ENCODE results near the gene CCDC80.
A peak's percentile ranks its signal among the peaks of the same experiment; 100 is the strongest.

The CCDC80 gene

DNA sequence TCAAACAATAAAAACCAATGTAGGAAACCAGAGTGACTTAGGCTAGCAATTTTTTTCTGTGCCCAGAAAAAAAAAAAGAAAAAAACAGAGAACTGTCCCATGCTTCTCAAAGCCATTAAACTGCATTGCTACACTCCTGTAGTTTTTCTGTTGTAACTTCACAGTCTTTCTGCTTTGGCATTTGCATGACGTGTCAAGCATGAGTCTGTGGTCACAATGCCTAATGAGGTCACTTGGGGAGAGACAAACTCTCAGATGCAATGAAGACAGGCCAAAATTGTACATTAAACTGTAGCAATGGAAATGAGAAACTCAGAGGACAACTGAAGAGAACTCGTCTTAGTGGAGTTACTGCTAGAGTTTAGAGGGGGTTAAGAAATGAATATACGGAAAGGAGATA lies 30.8 kb downstream of the CCDC80 start:
- TF ChIP-seq, protein P1, sequence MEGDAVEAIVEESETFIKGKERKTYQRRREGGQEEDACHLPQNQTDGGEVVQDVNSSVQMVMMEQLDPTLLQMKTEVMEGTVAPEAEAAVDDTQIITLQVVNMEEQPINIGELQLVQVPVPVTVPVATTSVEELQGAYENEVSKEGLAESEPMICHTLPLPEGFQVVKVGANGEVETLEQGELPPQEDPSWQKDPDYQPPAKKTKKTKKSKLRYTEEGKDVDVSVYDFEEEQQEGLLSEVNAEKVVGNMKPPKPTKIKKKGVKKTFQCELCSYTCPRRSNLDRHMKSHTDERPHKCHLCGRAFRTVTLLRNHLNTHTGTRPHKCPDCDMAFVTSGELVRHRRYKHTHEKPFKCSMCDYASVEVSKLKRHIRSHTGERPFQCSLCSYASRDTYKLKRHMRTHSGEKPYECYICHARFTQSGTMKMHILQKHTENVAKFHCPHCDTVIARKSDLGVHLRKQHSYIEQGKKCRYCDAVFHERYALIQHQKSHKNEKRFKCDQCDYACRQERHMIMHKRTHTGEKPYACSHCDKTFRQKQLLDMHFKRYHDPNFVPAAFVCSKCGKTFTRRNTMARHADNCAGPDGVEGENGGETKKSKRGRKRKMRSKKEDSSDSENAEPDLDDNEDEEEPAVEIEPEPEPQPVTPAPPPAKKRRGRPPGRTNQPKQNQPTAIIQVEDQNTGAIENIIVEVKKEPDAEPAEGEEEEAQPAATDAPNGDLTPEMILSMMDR (IDR thresholded peaks at IDR 0.05; ENCODE audit: low read depth, low read length, missing control alignments) = no peak
- DNase-seq (ENCODE audit: low read depth) = no peak
- no peak overlapping the region for H3K4me3 ChIP-seq (ENCODE audit: low read depth, low read length)

DNA sequence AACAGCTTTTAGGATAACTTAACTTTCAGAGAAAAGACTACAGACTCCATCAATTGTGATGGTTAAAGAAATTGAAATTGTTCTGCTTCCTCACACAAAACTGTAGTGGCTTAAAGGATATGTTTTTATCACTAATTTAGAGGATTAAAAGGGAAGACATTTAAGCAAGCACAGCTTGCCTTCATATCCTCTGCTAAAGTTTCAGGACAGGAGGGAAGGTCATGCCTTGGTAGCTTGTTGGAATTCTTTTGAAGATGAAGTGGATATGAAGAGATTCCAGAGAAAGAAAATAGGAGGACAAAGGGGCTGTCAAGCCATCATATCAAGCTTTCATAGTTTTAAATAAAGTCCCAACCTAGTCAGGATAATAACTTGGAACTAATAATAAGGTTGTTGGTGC lies 33.1 kb downstream of the CCDC80 start:
- no peak overlapping the region for H3K4me3 ChIP-seq (ENCODE audit: low read depth, low read length)
- no peak for DNase-seq (ENCODE audit: low read depth)
- TF ChIP-seq, protein P1 (IDR thresholded peaks at IDR 0.05; ENCODE audit: low read depth, low read length, missing control alignments) = no peak

DNA sequence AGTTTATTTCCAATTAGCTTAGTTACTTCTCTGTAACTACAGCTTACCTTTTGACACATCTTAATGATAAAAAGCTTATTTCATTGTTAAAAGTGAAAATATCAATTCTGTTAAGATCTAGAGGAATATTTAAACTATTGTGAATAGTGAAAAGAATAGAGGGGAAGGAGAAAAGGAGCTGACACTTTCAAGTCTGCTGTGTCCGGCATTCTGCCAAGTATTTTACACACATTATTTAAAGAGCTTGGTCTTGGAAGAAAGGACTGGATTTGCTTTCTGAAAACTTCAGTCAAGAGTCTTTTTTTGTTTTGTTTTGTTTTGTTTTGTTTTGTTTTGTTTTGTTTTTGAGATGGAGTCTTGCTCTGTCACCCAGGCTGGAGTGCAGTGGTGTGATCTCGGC lies 34.8 kb downstream of the CCDC80 start:
- TF ChIP-seq, protein P1 (IDR thresholded peaks at IDR 0.05; ENCODE audit: low read depth, low read length, missing control alignments) = no peak

DNA sequence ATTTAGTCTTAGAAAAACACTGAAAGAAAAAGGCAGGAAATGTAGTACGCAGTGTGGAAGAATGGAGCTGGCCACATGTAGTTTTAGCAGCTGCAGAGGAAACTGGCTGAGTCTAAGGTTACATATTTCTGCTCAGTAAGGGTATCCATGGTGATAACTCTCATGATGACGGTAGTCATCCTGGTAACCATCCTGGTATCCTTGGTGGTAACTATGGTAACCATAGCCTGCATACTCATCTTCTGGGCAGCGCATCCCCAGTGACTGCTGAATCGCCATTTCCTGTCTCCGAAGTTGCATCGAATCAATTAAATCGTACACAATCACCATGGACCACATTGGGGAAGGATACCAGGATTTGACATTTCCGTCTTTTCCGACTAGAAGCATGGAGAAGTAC lies 35.7 kb downstream of the CCDC80 start:
- TF ChIP-seq, protein P1 (IDR thresholded peaks at IDR 0.05; ENCODE audit: low read depth, low read length, missing control alignments) = no peak
- no peak for DNase-seq (ENCODE audit: low read depth)
- H3K4me3 ChIP-seq (ENCODE audit: low read depth, low read length) = no peak overlapping the region

More for the DNA sequence above, 34.8 kb downstream of the CCDC80 start:
- H3K4me3 ChIP-seq (ENCODE audit: low read depth, low read length) = no peak overlapping the region
- DNase-seq (ENCODE audit: low read depth) = no peak

DNA sequence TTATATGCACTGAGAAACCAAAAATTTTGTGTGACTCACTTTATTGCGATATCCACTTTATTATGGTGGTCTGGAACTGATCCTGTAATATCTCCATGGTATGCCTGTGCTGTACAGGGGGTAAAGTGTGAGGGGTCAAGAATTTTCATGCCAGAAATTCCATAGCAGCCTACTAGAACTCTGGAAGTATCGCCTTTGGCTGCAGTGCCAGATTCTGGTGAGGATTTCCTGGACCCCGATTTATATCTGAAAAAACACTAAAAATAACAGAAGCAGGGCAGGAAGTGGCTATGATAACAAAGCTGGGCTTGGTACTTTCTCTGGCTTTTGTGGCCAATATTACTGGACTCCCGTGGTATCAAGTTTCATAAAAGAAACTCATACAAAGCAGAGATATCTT lies 36.4 kb downstream of the CCDC80 start:
- DNase-seq (ENCODE audit: low read depth) = no peak
- no peak overlapping the region for H3K4me3 ChIP-seq (ENCODE audit: low read depth, low read length)
- TF ChIP-seq, protein P1 (IDR thresholded peaks at IDR 0.05; ENCODE audit: low read depth, low read length, missing control alignments) = no peak

DNA sequence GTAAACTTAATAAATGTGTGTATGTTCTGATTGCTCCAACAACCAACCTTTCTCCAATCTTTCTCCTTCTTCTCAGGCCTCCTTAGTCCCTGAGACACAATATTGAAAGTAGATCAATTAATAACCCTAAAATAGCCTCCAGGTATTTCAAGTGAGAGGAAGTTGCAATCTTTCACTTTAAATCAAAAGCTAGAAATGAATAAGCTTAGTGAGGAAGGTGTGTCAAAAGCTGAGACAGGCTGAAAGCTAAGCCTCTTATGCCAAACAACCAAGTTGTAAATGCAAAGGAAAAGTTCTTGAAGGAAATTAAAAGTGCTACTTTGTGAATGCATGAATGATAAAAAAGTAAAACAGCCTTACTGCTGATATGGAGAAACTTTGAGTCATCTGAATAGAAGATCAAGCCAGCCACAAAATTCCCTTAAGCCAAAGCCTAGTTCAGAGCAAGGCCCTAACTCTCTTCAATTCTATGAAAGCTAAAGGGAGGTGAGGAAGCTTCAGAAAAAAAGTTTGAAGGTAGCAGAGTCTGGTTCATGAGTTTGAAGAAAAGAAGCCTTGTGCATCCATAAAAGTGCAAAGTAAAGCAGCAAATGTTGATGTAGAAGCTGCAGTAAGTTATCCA lies 38.6 kb downstream of the CCDC80 start:
- H3K4me3 ChIP-seq (ENCODE audit: low read depth, low read length) = no peak overlapping the region
- TF ChIP-seq, protein P1 (IDR thresholded peaks at IDR 0.05; ENCODE audit: low read depth, low read length, missing control alignments) = no peak
- DNase-seq (ENCODE audit: low read depth) = peak; percentile 8

DNA sequence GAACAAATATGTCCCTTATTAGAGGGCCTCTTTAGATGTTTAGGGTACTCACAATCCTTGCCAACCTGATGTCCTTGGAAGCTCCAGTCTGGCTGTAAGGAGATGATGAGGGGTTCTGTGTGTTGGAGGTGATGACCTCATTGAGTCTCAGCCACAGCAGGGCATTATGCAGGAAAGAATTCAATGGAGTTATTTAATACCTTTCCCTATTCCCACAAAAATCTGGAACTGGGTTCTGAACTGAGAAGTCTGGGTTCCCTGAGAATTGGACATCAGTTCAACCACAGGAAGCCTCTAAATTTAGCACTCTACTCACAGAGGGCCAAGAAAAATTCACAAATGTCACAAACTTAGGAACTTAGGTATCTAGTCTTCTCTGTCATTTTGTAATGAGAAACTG lies 42.2 kb downstream of the CCDC80 start:
- TF ChIP-seq, protein P1 (IDR thresholded peaks at IDR 0.05; ENCODE audit: low read depth, low read length, missing control alignments) = no peak
- H3K4me3 ChIP-seq (ENCODE audit: low read depth, low read length) = no peak overlapping the region
- DNase-seq (ENCODE audit: low read depth) = no peak

All from GM12864 (cell line).